Transverse colon (tissue), 4 donors: ENCODE data around the gene MAOA.

Experiments used
- CTCF ChIP-seq, 5 experiments: fragments of 200-600 bp in 3 of 5; fragments of 450-650 bp in 2 of 5; sonication (generic) in 3 of 5; IDR thresholded peaks; 1 replicate in 2 of 5; 2 replicates in 3 of 5; pipeline ENCODE4 v1.5.1; 2016 to 2017; ENCODE audit warnings: antibody characterized with exemption in 5 of 5, inconsistent platforms in 3 of 5, mild to moderate bottlenecking in 2 of 5, moderate library complexity in 1 of 5
- EP300 ChIP-seq: sonication (generic); formaldehyde crosslinking; IDR thresholded peaks from one replicate; pipeline ENCODE4 v1.6.1; 2017; ENCODE audit warnings: antibody characterized with exemption, low read depth
- POLR2A ChIP-seq: fragments of 450-650 bp; IDR thresholded peaks from one replicate; pipeline ENCODE4 v1.6.1; 2016; ENCODE audit warnings: antibody characterized with exemption, mild to moderate bottlenecking, moderate library complexity
- POLR2AphosphoS5 ChIP-seq, 3 donors: sonication (generic); formaldehyde crosslinking; IDR thresholded peaks; one replicate each; pipeline ENCODE4 v1.6.1; 2016; ENCODE audit warnings: antibody characterized with exemption in 3 of 3

GRCh38 chrX:43693602-43694406 is 37.7 kb downstream of the MAOA start:
- TF ChIP-seq CTCF (IDR thresholded peaks at IDR 0.05) (no peak), POLR2A (no peak), POLR2AphosphoS5 (IDR thresholded peaks at IDR 0.05) (no peak), EP300 (no peak)
